SK-N-MC (cell line): ENCODE data around the gene GP1BA.

Source experiments
- EZH2 ChIP-seq: fragments of 200-600 bp; sonication (generic); IDR thresholded peaks from one replicate; pipeline ENCODE4 v1.6.1; 2017; ENCODE audit warnings: antibody characterized with exemption
- POLR2AphosphoS5 ChIP-seq: IDR thresholded peaks from 2 replicates; pipeline ENCODE4 v1.6.1; 2012; ENCODE audit warnings: mild to moderate bottlenecking, low read depth, low read length, borderline replicate concordance

DNA sequence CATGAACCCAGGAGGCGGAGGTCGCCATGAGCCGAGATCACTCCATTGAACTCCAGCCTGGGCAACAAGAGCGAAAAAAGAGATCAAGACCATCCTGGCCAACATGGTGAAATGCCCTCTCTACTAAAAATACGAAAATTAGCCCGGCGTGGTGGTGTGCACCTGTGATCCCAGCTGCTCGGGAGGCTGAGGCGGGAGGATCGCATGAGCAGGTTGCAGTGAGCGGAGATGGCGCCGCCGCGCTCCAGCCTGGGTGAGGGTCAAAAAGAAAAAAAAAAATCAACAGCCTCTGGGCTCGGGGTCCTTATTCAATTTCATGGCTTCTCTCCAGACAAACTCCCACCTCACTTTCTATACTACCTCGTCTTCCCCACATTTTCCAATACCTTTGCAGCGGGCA is 3.2 kb upstream of the GP1BA start:
- TF ChIP-seq POLR2AphosphoS5 (no peak), EZH2 (no peak)
